ENCODE measurements around the gene CLNK.

CLNK gene

DNA sequence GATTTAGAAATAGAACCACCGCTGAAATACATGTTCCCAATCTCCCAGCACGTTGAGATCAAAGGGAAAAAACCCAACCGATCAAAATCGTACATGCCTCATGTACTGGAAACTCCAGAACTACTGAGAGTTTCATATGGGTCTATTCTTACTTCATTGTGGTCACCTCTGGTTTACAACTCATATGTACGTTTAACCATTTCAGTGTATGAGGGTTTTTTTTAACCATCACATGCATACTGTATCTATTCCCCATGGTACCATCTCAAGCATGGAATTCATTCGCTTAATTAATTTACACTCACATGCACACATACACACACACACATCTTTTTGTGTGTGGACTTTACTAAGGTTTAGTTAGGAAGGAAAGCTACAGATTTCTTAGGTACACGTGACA is 46.0 kb upstream of the CLNK start:
- no peak overlapping the region for H3K4me3 ChIP-seq (ENCODE audit: low read depth, low read length)
- TF ChIP-seq, protein P1, sequence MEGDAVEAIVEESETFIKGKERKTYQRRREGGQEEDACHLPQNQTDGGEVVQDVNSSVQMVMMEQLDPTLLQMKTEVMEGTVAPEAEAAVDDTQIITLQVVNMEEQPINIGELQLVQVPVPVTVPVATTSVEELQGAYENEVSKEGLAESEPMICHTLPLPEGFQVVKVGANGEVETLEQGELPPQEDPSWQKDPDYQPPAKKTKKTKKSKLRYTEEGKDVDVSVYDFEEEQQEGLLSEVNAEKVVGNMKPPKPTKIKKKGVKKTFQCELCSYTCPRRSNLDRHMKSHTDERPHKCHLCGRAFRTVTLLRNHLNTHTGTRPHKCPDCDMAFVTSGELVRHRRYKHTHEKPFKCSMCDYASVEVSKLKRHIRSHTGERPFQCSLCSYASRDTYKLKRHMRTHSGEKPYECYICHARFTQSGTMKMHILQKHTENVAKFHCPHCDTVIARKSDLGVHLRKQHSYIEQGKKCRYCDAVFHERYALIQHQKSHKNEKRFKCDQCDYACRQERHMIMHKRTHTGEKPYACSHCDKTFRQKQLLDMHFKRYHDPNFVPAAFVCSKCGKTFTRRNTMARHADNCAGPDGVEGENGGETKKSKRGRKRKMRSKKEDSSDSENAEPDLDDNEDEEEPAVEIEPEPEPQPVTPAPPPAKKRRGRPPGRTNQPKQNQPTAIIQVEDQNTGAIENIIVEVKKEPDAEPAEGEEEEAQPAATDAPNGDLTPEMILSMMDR (IDR thresholded peaks at IDR 0.05; ENCODE audit: low read depth, low read length), result no peak

DNA sequence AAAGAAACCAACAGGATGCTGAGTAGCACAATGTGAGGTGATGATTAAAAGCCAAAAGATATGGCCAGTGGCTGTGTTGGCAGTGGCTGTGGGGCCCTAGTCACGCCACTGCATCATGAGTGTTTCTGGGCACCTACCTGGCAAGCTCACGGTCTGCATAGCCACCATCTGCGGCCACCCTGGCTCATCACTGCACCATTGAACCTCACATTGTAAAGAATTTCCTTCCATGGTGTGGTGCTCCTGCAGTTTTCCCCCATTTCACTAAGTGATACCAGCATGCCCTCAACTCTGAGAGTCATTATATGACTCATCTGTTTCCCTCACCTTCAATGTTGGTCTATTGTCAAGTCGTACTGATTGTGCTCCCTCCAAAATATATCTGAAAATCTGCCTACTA is 45.5 kb upstream of the CLNK start:
- no peak overlapping the region for H3K4me3 ChIP-seq (ENCODE audit: low read depth, low read length)
- TF ChIP-seq, protein P1 (IDR thresholded peaks at IDR 0.05; ENCODE audit: low read depth, low read length), result no peak

DNA sequence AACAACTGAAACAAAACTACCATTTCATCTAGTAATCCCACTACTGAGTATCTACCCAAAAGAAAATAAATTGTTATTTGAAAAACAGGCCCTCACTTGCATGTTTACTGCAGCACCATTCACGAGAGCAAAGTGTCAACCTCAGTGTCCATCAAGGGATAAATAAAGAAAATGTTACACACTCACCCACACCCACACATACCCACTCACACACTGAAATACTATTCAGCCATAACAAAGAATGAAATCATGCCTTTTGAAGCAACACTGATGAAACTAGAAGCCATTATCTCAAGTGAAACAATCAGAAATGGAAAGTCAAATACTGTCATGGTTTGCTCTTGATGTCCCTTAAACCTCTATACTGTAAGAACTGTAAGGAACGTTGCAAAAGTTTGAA is 44.8 kb upstream of the CLNK start:
- TF ChIP-seq, protein P1 (IDR thresholded peaks at IDR 0.05; ENCODE audit: low read depth, low read length), result no peak
- no peak overlapping the region for H3K4me3 ChIP-seq (ENCODE audit: low read depth, low read length)

DNA sequence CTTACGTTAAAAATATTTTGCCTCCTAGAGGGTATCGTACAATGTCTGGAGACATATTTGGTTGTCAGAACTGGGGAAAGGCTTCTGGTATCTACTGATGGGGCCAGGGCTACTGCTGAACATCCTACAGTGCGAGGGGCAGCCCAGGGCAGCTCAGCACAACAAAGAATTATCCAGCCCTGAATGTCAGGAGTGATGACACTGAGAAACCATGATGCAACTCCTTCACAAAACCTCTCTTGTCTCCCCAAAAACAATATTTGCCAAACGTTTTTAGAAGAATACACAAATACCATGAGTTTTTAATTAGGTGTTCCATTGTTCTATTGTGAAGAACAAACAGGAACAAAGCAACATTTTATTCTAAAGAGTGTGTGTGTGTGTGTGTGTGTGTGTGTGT is 43.4 kb upstream of the CLNK start:
- no peak overlapping the region for H3K4me3 ChIP-seq (ENCODE audit: low read depth, low read length)
- TF ChIP-seq, protein P1 (IDR thresholded peaks at IDR 0.05; ENCODE audit: low read depth, low read length), result no peak

DNA sequence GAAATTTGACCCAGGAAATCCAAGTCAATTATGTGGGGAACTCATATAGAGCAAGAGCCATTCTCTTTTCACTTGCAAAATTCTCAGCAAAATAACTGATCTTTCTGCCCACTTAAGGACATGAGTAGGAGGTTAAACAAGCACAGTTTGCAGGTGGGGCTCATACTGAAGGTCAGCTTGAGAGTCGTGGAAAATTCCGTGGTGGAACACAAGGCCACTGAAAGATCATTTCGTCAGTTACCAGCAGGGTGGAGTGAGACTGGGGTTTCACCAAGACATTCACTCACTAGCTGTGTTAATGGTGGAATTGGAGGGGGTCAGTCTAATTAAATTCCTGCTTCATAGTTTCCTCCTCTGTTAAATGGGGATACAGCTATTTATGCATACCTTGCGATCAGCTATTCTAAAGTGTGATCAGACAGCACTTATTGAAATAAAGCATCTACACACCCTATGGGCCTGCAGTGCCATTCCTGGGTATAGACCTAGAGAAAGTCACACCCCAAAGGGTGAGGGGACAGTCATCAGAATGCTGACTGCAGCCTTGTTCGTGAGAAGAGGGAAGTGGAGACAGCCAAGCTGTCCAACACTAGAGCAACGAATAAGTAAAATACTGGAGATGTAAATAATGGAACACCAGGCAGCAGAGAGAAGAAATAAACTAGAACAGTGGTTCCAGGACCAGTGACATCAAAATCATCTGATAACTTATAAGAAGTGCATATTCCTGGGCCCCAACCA is 42.7 kb upstream of the CLNK start:
- no peak overlapping the region for H3K4me3 ChIP-seq (ENCODE audit: low read depth, low read length)
- TF ChIP-seq, protein P1 (IDR thresholded peaks at IDR 0.05; ENCODE audit: low read depth, low read length), result no peak

DNA sequence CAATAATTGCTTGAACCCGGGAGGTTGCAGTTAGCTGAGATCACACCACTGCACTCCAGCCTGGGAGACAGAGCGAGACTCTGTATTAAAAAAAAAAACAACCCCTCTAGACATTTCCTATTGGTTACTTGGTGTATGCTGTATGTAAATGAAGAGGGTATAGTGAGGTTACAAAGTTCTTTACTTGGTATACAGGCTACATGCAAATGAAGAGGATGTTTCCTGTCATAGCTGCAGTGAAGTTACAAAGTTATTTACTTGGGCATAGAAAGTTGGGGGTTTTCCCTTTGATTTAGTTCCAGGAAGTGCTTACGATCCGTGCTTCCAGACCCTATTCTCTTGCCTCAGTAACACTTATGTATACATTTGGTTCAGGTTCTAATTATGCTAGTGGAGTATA is 38.4 kb upstream of the CLNK start:
- no peak overlapping the region for H3K4me3 ChIP-seq (ENCODE audit: low read depth, low read length)
- TF ChIP-seq, protein P1 (IDR thresholded peaks at IDR 0.05; ENCODE audit: low read depth, low read length), result no peak

DNA sequence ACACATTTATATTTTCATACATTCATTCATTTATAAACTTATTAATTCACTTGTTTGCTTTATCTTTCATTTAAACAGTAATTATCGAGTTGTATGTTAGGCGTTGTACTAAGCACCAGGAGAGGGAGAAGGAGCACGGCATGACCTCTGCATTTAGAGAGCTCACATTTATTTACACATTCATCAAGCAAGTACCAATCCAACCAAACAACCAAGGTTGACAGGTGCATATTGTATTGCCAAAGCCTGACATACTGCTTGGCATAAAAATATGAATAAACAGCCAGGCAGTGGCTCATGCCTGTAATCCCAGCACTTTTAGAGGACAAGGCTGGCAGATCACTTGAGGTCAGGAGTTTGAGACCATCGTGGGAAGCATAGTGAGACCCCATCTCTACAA is 37.0 kb upstream of the CLNK start:
- TF ChIP-seq, protein P1 (IDR thresholded peaks at IDR 0.05; ENCODE audit: low read depth, low read length), result no peak
- no peak overlapping the region for H3K4me3 ChIP-seq (ENCODE audit: low read depth, low read length)

All from WI38 (cell line).